IMR-90 (cell line): Measurements from ENCODE around the gene MAP7D1.

ENCODE experiments used
- CEBPB ChIP-seq: IDR thresholded peaks from 2 replicates; pipeline ENCODE4 v1.6.1; 2012; ENCODE audit warnings: low read depth, low read length, improper control_type of control experiment
- CHD1 ChIP-seq: IDR thresholded peaks from 2 replicates; pipeline ENCODE4 v1.6.1; 2012; ENCODE audit warnings: low read depth, low read length, improper control_type of control experiment
- FOS ChIP-seq: fragments of 150-350 bp; IDR thresholded peaks from 2 replicates; pipeline ENCODE4 v1.6.1; 2016; ENCODE audit warnings: low read depth, low read length
- MAFK ChIP-seq: IDR thresholded peaks from 2 replicates; pipeline ENCODE4 v1.6.1; 2012; ENCODE audit warnings: low read depth, low read length, improper control_type of control experiment
- MAZ ChIP-seq: IDR thresholded peaks from 2 replicates; pipeline ENCODE4 v1.6.1; 2012; ENCODE audit warnings: low read depth, mild to moderate bottlenecking, low read length, improper control_type of control experiment, moderate library complexity, borderline replicate concordance
- MXI1 ChIP-seq: IDR thresholded peaks from 2 replicates; pipeline ENCODE4 v1.6.1; 2012; ENCODE audit warnings: low read depth, mild to moderate bottlenecking, low read length, moderate library complexity, borderline replicate concordance
- POLR2A ChIP-seq: IDR thresholded peaks from 2 replicates; pipeline ENCODE4 v1.6.1; 2012; ENCODE audit warnings: mild to moderate bottlenecking, low read depth, low read length
- RAD21 ChIP-seq: IDR thresholded peaks from 2 replicates; pipeline ENCODE4 v1.6.1; 2012; ENCODE audit warnings: low read length, improper control_type of control experiment
- RCOR1 ChIP-seq: IDR thresholded peaks from 2 replicates; pipeline ENCODE4 v1.6.1; 2012; ENCODE audit warnings: mild to moderate bottlenecking, low read length, improper control_type of control experiment; ENCODE audit not compliant: insufficient replicate concordance
- RFX5 ChIP-seq: IDR thresholded peaks from 2 replicates; pipeline ENCODE4 v1.8.0; 2012; ENCODE audit warnings: low read depth, mild to moderate bottlenecking, low read length, moderate library complexity
- SMC3 ChIP-seq: fragments of 150-350 bp; IDR thresholded peaks from 2 replicates; pipeline ENCODE4 v1.6.1; 2016; ENCODE audit warnings: low read depth, mild to moderate bottlenecking, antibody characterized with exemption, low read length, moderate library complexity
- TF ChIP-seq, protein P1 (sequence below): conservative IDR thresholded peaks from 2 replicates; pipeline ENCODE4 v1.5.1; 2012; ENCODE audit warnings: mild to moderate bottlenecking, low read depth, low read length, improper control_type of control experiment
- TF ChIP-seq, protein P2 (sequence below): fragments of 150-350 bp; IDR thresholded peaks from 2 replicates; pipeline ENCODE4 v1.6.1; 2016; ENCODE audit warnings: low read depth, mild to moderate bottlenecking, low read length, moderate library complexity, borderline replicate concordance

DNA sequence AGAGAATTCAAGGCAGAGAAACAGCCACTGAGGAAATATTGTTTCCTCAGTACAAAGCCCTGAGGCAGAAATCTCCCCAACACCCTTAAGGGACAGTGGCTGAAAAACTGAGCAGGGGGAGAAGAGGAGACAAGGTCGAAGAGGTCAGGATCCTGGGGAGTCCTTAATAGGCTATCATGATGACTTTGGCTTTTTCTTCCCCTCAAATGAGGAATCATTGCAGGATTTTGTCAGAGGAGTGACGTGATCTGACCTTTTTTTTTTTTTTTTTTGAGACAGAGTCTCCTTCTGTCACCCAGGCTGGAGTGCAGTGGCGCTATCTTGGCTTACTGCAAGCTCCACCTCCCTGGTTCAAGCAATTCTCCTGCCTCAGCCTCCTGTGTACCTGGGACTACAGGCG lies 10.2 kb downstream of the MAP7D1 start:
- TF ChIP-seq CHD1 (no peak), RCOR1 (no peak), POLR2A (no peak), MXI1 (no peak), RAD21 (no peak), CEBPB (no peak), FOS (no peak), MAFK (no peak), SMC3 (no peak), MAZ (no peak), RFX5 (no peak)
- TF ChIP-seq, protein P1, sequence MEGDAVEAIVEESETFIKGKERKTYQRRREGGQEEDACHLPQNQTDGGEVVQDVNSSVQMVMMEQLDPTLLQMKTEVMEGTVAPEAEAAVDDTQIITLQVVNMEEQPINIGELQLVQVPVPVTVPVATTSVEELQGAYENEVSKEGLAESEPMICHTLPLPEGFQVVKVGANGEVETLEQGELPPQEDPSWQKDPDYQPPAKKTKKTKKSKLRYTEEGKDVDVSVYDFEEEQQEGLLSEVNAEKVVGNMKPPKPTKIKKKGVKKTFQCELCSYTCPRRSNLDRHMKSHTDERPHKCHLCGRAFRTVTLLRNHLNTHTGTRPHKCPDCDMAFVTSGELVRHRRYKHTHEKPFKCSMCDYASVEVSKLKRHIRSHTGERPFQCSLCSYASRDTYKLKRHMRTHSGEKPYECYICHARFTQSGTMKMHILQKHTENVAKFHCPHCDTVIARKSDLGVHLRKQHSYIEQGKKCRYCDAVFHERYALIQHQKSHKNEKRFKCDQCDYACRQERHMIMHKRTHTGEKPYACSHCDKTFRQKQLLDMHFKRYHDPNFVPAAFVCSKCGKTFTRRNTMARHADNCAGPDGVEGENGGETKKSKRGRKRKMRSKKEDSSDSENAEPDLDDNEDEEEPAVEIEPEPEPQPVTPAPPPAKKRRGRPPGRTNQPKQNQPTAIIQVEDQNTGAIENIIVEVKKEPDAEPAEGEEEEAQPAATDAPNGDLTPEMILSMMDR: no peak
- TF ChIP-seq, protein P2, sequence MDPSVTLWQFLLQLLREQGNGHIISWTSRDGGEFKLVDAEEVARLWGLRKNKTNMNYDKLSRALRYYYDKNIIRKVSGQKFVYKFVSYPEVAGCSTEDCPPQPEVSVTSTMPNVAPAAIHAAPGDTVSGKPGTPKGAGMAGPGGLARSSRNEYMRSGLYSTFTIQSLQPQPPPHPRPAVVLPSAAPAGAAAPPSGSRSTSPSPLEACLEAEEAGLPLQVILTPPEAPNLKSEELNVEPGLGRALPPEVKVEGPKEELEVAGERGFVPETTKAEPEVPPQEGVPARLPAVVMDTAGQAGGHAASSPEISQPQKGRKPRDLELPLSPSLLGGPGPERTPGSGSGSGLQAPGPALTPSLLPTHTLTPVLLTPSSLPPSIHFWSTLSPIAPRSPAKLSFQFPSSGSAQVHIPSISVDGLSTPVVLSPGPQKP: no peak
